Left colon (tissue), 2 donors: ENCODE measurements around the gene NEU4. TPM values are rescaled to one million over a fixed set of nuclear protein-coding genes. Genes with fewer than 3 reads are reported as not detected.

Source experiments
- ATAC-seq: fragments of 200-7000 bp; cut with Tn5 transposase; one replicate; pipeline ENCODE4 v1.9.1; 2020; ENCODE audit warnings: mild to moderate bottlenecking, moderate library complexity
- DNase-seq, 2 donors: peaks; one replicate each; pipeline ENCODE4 v3.0.0-alpha.2; 2020
- intact Hi-C, 2 donors: fragments of 100-400 bp; cut with DNase I in 1 of 2; cut with micrococcal nuclease in 1 of 2; formaldehyde crosslinking; loops; one replicate each; pipeline versions ENCODE4 v1.11.2 to v1.14.0; 2022; cut with DNase I, micrococcal nuclease
- total RNA-seq, 2 donors: library from RNA; stranded (reverse); fragmentation: NEBNext Ultra II Directional; extraction: Animal tissue kit (Norgen Biotek cat#: 25700); gene quantifications; one replicate each; pipeline ENCODE4 v1.2.1, GENCODE V29; 2021
- donor health status: DM: no; HTN: no; CAD: no.
- donor health status: DM: yes; HTN: yes; CAD: no.

The NEU4 gene
- total RNA-seq, 2 donors from 2014 or later = 32.3 to 124 TPM

DNA sequence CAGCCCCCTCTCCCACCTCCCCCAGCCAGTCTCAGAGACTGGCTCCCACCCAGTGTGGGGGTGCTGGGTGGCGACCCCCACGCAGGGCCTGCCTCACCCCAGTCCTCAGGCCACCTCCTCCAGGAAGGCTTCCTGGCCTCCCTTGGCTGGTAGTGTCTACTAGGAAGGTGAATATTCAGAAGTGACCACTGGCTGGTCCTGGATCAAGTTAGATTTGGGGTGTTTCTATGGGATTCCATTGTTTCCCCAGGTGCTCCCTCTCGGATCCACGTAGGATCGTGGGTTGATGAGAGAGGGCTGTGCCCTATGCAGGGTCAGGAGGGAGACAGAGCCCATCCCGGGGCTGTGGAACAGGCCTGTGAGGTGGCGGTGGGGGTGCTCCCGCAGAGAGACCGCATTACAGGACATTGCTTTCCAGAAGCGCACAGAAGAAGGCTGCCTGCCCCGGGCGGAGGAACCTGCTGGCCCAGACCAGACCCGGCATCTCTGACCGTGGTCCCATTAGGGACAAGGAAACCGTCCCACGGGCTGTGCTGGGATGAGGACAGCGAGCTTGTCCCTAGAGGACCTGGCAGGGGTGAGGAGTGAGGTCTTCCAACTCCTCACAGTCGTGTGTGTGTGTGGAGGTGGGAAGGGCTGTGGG, 46.4 kb downstream of the NEU4 start:
- ATAC-seq (no peak), DNase-seq (peak in 1 of 2 donors; percentile 19)
- intact Hi-C loops = no loop called here

DNA sequence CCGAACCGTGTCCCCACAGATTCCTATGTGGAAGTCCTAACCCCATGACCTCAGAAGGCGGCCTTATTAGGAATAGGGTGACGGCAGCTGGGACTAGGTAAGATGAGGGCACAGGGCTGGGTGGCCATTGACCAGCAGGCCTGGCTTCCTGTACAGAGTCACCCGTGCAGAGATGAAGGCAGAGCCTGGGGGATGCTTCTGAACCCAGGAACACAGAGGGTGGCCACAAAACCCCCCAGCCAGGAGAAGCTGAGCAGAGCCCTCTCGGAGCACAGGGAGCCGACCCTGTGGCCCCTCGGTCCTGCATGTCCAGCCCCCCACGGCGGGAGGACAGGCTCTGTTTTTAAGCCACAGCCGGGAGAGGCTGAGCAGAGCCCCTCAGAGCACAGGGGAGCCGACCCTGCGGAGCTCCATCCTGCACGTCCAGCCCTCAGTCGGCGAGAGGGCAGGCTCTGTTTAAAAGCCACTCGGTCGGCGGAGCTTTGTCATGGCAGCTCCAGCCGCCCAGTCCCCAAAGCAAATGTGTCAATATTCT, 47.0 kb downstream of the NEU4 start:
- DNase-seq = no peak
- ATAC-seq = no peak
- intact Hi-C loops = no loop called here

DNA sequence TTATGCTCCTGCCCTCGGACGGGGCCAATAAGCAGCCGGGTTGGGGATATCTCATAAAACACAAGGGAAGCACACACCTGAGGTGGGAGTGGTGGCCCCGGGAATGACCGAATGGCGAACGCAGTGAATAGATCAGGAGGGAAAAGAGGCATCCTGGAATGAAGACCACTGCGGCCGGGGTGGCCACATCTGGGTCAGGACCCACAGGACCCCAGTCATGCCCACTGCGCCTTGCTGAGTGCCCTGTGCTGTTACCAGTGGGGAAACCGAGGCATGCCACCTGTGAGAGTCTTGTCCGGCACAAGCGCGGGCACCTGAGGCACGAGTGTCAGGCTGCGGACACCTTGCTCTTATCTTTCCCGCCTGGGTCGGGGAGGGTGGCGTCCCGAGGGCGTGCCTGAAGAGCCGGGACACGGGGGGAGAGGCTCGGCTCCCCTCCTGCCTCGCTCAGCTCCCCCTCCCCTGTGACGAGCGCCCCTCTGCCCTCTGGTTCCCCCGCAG, 48.1 kb downstream of the NEU4 start:
- intact Hi-C loops = no loop called here
- DNase-seq (no peak), ATAC-seq (no peak)

DNA sequence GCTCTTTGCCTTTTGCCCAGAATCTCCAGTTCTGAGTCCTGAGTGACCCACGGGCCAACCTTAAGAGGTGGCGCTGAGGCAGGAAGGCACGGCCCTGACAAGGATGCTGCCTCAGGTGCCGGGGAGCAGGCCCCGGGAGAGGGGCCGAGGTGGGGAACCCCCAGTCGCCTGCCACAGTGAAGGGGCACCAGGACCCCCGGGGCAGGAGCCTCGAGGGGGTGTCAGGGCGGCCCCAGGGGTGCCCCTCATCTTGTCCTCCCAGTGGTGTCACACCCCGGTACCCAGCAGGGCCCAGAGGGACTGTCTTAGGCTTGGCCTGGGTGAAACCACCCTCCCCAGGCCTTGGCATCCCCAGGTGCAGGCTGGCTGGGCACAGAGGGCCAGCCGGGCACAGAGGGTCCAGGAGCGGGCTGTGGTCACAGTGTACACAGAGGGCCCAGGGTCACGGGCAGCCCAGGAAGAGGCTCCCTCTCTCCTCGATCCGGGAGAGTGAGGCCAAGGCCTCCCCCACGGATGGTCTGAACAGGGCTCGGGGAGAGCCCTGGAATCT, 48.7 kb downstream of the NEU4 start:
- DNase-seq = no peak
- no peak for ATAC-seq
- intact Hi-C loops = no loop called here

DNA sequence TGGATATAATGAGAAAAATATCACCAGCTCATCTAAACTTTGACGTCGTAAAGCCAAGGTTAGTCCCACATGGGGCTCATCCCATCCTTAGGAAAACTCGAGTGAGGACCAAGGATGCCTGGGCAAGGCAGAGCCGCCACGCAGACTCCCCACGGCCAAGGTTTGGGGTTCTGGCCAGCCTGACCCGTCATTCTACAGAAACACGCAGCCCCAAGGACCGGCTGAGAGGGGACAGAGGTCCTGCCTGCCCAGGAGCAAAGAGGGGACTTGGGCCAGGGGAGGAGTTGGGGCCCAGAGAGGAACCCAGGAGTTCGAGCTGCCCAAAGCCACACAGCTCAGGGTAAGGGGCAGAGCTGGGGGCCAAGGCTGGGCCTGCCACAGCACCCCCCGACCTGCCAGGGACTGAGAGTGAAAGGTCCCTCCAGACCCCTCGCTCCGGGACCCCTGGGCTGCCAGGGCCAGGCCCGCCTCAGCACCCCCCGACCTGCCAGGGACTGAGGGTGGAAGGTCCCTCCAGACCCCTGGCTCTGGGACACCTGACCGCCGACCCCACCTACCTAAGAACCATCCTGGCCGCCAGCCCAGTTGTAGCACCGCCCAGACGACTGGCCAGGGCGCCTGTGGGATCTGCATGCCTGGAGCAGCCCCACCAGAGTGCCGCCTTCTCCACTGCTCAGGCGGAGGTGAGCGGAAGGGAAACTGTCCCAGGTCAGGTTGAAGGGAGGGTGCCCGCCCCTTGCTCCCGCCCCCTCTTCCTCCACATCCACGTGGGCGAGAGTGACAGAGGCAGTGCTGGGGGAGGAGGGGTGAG, 49.4 kb downstream of the NEU4 start, which contains the start of gene PDCD1:
Gene PDCD1, minus strand, starts transcription at position 689 of the 811 bp plus-strand sequence. Its CDS starts 56 bp downstream, at position 633.
- peak in 1 of 2 donors; percentile 47 for DNase-seq
- intact Hi-C loops = no loop called here
- peak; percentile 65 for ATAC-seq

DNA sequence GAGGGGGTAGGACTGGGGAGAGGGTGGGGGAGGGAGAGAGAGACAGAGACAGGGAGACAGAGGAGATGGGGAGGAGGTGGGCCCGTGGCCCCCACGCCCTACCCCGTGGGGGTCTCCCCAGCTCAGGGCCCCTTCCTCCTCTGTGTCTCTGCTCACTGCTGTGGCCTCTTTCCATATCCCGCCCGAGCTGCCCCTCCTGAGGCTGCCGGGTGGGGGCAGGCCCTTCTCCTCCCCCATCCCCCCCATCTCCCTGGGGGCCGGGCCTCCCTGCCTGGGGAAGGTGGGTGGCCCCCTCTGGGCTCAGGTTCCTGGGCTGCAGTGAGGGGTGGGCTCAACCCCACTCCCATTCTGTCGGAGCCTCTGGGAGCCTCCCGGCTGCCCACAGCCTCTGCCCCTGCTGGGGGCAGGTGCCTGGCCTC, 50.0 kb downstream of the NEU4 start:
- no peak for DNase-seq
- intact Hi-C loops = no loop called here
- ATAC-seq = no peak

DNA sequence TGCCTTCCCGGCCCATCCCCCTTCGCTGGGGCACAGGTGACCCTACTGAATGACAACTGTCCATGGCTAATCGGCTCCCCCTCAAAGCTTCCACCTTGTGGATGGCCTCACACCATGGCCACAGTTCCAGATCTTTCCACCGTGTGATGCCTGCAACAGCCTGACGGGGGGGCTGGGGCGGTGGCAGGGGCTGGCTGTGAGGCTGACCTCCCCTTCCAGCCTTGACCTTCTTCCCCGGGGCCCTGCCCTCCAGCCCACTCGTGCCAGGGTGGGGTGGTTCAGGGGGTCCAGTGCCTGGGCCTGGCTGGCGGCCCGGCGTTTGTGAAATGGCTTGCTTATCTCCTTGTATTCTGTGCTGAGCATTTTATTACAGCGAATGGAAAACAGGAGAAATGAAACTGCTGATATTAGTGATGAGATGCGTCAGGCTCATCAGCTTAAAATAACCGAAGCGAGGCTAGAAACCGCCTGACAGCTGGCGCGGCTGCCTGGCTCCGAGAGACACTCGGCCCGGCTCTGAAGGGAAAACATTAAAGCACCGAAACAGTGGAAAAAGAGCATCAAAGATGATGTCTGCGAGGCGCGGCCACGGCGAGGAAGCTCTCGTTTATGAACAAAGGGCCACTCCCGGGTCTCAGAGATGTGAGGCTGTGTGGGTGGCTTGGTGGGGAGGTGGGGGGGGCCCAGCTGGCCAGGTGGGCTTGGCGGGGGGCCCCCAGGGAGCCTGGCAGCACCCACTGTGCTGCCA, 50.6 kb downstream of the NEU4 start:
- DNase-seq = peak in 1 of 2 donors; percentile 54
- intact Hi-C loops = no loop called here
- peak; percentile 72 for ATAC-seq

DNA sequence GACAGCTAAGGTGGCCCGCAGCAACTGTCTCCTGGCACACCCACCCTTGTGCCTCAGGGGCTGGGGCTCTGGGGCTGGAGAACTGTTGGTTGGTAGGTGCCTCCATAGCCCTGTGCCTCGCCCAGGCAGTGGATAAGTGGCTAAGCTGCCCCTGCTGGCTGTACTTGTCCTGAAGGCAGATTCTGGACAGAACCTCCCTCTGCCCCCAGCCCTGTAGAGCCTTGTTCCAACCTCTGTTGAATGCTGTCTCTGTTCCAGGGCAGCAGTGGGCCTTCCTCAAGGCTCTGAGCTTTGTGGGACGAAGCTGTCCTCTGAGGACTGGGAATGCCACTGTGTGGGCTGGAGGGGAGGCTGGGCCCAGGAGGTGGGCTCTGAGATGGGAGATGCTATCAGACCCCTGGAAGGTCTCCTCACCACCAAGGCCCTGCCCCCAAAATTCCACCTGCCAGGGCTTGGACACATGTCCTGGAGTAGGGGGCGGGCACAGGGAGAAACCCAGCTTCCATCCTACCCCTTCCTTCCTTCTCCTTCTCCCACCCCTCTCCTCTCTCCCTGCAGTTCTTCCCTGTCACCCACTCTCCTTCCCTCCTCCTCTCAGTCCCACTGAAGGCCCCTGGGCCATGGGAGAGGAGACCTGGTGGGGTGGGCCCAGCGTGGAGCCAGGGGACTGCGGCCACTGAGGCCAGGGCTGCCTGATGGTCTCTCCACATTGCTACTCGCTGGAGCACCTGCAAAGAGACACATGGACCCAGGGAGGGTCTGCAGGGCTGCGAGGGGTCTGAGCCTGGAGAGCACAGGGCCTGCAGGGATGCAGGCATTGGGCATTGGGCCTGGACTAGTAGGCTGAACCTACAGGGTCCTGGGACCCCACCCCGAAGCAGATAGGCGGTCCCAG, 51.4 kb downstream of the NEU4 start:
- intact Hi-C loops = no loop called here
- no peak for ATAC-seq
- no peak for DNase-seq

DNA sequence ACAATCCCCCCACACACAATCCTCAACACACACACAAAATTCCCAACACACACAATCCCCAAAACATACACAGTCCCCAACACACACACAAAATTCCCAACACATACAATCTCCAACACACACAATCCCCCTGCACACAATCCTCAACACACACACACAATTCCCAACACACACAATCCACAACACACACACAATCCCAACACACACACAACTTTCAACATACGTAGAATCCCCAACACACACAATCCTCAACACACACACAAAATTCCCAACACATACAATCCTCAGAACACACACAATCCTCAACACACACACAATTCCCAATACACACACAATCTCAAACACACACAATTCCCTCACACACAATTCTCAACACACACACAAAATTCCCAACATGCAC, 52.3 kb downstream of the NEU4 start:
- DNase-seq (no peak), ATAC-seq (no peak)
- intact Hi-C loops = no loop called here

DNA sequence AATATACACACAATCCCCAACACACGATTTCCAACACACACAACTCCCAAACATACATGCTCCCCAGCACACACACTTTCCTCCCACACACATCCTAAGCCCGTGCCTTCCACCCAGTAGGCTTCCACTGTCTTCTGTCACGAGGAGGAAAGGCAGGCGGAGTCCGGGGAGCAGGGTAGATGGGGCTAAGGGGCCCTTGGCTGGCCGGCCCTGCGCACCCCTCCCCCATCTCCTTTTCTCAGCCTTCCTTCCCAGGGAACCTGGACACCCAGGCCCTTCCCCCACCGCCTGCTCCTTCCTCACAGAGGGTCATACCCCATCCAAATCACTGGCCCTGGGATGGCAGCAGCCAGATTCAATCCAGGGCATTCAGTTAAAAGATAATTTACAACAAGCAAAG, 53.1 kb downstream of the NEU4 start:
- intact Hi-C loops = no loop called here
- ATAC-seq (no peak), DNase-seq (no peak)

DNA sequence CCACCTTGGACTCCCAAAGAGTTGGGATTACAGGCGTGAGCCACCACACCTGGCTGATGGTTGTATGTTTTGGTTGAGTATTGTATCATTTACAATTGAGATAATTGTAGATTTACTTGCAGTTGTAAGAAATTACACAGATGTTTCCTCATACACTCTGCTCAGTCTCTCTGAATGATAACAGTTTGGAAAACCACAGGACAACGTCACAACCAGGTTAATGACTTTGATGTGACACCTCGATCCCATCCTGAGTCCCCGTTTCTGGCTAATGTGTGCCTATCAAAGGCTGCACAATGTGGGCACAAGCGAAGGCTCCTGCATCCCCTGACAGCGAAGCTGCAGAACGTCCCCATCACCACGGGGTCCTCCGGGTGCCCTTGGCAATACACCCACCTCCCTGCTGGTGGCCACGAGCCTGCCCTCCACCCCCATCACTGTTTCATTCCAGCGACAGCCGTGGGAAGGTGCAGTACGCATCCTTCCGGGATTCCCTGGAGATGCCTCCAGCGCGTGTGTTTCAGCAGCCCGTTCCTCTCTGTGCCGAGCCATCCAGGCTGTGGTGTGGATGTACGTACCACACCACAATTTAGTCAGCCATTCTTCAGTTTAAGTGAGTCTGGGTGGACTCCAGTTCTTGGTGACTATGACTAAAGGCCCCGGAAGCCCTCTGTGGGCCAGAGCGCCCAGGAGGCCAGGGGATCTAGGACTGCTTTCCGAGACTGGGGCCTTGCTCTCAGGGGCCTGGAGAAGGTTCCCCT, 54.0 kb downstream of the NEU4 start:
- intact Hi-C loops = no loop called here
- DNase-seq (no peak), ATAC-seq (no peak)

DNA sequence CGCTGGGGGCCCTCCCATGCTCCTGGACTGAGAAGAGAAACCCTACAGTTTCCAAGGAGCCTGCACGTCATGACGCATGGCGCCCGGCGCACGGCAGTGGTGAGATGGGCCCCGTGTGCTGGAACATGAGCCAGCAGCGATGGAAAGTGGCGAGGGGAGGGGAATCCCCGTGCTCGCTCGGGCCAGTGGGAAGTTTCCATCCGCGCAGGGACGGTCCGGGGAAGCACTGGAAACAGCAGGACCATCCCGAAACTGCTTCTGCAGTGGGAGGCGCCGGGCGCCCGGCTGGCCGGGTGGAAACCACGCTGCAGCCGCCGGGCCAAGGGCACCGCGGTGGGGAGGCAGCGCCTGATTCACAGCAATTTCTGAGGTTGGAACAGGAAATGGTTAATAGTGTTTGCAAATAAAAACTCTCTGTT, 54.6 kb downstream of the NEU4 start:
- no peak for DNase-seq
- ATAC-seq = no peak
- intact Hi-C loops = no loop called here

DNA sequence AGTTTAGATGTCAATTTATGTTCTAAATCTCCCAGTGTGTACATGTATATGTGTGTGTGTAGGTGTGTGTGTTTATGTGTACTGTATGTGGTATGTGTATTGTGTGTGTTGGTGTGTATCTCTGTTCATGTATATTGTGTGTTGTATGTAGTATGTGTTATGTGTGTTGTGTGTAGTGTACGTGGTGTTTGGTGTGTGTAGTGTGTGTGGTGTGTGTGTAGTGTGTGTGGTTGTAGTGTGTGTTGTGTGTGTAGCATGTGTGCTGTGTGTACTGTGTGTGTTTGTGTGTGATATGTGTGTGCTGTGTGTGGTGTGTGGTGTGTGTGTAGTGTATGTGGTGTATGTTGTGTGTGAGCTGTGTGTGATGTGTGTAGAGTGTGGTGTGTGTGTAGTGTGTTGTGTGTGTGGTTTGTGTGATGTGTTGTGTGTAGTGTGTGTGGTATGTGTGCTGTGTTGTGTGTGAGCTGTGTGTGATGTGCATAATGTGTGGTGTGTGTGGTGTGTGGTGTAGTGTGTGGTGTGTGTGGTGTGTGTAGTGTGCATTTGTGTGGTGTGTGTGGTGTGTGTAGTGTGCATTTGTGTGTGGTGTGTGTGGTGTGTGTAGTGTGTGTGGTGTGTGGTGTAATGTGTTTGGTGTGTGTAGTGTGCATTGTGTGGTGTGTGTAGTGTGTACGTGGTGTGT, 55.3 kb downstream of the NEU4 start:
- no peak for ATAC-seq
- intact Hi-C loops = no loop called here
- DNase-seq = no peak

DNA sequence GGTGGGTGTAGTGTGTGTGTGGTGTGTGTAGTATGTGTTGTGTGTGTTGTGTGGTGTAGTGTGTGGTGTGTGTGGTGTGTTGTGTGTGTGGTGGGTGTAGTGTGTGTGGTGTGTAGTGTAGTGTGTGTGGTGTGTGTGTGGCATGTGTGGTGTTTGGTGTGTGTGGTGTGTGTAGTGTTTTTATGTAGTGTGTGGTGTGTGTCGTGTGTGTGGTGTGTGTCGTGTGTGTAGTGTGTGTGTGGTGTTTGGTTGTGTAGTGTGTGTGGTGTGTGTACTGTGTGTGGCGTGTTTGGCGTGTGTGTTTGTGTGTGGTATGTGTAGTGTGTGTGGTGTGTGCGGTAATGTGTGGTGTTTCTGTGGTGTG, 55.8 kb downstream of the NEU4 start:
- DNase-seq (no peak), ATAC-seq (no peak)
- intact Hi-C loops = no loop called here

DNA sequence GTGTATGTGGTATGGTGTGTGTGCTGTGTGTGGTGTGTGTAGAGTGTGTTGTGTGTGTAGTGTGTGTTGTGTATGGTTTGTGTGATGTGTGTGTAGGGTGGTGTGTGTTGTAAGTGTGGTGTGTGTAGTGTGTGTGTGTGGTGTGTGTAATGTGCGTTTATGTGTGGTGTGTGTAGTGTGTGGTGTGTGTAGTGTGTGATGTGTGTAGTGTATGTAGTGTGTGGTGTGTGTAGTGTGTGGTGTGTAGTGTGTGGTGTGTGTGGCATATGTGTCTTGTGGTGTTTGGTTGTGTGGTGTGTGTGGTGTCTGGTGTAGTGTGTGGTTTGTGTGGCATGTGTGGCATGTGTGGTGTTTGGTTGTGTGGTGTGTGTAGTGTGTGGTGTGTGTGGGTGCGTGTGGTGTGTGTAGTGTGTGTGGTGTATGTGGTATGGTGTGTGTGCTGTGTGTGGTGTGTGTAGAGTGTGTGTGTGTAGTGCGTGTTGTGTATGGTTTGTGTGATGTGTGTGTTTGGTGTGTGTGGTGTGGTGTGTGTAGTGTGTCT, 56.5 kb downstream of the NEU4 start:
- DNase-seq = no peak
- intact Hi-C loops = no loop called here
- no peak for ATAC-seq

DNA sequence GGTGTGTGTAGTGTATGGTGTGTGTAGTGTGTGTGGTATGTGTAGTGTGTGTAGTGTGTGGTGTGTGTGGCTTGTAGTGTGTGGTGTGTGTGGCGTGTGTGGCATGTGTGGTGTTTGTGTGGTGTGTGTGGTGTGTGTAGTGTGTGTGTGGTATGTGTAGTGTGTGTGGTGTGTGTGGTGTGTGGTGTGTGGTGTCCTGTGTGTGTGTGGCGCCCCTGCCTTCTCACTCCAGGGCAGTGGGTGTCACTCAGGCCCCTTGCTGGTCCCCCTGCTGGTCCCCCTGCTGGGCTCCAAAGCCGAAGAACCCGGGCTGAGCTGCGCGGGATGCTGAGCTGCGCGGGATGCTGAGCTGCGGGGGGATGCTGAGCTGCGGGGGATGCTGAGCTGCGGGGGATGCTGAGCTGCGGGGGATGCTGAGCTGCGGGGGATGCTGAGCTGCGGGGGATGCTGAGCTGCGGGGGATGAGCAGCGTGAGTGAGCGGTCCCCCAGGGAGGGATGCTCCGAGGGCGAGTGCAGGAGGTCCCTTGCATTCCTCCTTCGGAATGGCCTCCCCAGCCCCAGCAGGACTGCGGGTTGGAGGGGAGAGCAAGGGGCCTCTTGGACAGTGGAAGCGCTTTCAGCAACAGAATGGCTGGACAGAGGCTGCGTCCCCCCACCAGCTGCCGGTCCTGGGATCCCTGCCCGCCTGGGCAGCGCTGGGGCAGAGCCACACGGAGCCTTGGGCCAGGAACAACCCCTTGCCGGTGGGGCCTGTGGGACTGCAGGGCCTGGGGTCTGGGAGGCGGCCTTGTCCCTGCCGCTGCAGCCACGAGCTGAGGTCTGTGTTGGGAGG, 57.2 kb downstream of the NEU4 start:
- intact Hi-C loops = no loop called here
- DNase-seq (no peak), ATAC-seq (no peak)
